ENCODE data around the gene CRLF1.

CRLF1 gene

GRCh38 chr19:18606281-18607225 is at the start of gene CRLF1:
Gene CRLF1 (minus strand): TSS chr19:18606799. CDS start chr19:18606656, 143 bp downstream.
- Mint-ChIP-seq H3K27ac (no peak within 1 kb of the TSS), H3K36me3 (ENCODE audit: low read depth) (no peaks in the 10 kb centered on the region), H3K27me3 (ENCODE audit: low read depth) (peaks cover 85% of the 10 kb centered on the region), H3K4me3 (peak within 1 kb of the TSS in 2 of 3 experiments; percentile 30 to 69), H3K9me3 (no peaks in the 10 kb centered on the region), H3K4me1 (peaks cover 25% of the 10 kb centered on the region)
- TF ChIP-seq, protein P1, sequence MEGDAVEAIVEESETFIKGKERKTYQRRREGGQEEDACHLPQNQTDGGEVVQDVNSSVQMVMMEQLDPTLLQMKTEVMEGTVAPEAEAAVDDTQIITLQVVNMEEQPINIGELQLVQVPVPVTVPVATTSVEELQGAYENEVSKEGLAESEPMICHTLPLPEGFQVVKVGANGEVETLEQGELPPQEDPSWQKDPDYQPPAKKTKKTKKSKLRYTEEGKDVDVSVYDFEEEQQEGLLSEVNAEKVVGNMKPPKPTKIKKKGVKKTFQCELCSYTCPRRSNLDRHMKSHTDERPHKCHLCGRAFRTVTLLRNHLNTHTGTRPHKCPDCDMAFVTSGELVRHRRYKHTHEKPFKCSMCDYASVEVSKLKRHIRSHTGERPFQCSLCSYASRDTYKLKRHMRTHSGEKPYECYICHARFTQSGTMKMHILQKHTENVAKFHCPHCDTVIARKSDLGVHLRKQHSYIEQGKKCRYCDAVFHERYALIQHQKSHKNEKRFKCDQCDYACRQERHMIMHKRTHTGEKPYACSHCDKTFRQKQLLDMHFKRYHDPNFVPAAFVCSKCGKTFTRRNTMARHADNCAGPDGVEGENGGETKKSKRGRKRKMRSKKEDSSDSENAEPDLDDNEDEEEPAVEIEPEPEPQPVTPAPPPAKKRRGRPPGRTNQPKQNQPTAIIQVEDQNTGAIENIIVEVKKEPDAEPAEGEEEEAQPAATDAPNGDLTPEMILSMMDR (IDR thresholded peaks at IDR 0.05; ENCODE audit: unreplicated experiment in 3 of 3) = no peak

DNA sequence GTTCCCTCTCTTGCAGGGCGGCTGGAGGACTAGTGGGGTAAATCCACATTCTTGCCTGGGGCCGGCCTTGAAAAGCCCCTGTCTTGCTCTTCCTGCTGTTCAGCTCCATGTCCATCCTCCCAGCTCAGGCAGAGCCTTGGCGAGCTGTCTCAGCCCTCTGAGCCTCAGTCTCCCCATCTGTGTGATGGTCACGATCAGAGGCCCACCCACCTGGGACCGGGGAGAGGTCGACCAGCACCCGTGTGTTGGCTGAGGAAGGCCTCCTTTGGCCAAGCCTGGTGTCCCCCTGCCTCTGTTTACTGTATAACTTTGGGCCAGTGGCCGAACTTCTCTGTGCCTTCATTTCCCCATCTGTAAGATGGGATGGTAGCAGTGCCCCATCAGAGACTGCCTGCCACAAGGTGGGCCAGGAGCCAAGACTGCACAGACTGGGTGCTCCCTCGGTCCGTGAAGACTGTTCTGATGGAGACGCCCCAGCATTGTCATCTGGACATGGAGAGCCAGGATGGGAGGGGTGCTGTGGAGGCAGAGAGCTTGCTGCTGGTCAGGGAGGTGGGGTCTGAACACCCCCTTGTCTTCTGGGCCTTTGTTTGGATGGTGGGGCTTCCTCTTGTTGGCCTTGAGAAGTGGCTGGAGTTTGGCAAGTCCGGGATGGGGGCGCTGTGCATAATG is 48.7 kb upstream of the CRLF1 start:
- H3K4me1 Mint-ChIP-seq = peaks cover 46% of the 10 kb centered on the region
- TF ChIP-seq, protein P1 (IDR thresholded peaks at IDR 0.05; ENCODE audit: unreplicated experiment in 3 of 3) = no peak
- no peak overlapping the region for H3K4me3 Mint-ChIP-seq
- H3K27me3 Mint-ChIP-seq (ENCODE audit: low read depth) = peaks cover 7% of the 10 kb centered on the region
- no peak overlapping the region for H3K27ac Mint-ChIP-seq
- H3K9me3 Mint-ChIP-seq = no peaks in the 10 kb centered on the region
- no peaks in the 10 kb centered on the region for H3K36me3 Mint-ChIP-seq (ENCODE audit: low read depth)

DNA sequence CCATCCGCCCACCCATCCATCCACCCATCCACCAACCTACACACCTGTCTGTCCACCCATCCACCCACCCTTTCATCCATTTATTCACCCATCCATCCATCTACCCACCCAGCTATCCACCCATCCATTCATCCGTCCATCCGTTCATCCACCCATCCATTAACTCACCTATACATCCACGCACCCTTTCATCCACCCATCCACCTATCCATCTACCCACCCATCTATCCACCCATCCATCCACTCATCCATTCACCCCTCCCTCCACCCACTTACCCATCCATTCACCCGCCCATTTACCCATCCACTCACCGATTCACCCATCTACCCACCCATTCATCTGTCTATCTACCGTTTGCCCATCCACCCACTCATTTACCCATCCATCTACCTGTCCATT is 47.9 kb upstream of the CRLF1 start:
- H3K4me1 Mint-ChIP-seq = peaks cover 53% of the 10 kb centered on the region
- TF ChIP-seq, protein P1 (IDR thresholded peaks at IDR 0.05; ENCODE audit: unreplicated experiment in 3 of 3) = no peak
- no peaks in the 10 kb centered on the region for H3K36me3 Mint-ChIP-seq (ENCODE audit: low read depth)
- H3K9me3 Mint-ChIP-seq = no peaks in the 10 kb centered on the region
- H3K27ac Mint-ChIP-seq = no peak overlapping the region
- H3K27me3 Mint-ChIP-seq (ENCODE audit: low read depth) = peaks cover 14% of the 10 kb centered on the region
- H3K4me3 Mint-ChIP-seq = no peak overlapping the region

DNA sequence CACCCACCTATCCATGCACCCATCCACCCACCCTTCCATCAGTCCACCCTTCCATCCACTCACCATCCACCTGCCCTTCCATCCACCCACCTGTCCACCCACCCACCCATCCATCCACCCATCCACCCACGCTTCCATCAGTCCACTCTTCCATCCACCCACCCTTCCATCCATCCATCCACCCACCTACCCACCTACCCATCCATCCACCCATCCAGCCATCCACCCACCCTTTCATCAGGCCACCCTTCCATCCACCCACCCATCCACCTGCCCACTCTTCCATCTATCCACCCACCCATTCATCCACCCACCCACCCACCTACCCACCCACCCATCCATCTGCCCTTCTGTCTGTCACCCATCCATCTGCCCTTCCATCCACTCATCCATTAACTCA is 47.3 kb upstream of the CRLF1 start:
- Mint-ChIP-seq H3K27ac (no peak overlapping the region), H3K4me1 (peaks cover 53% of the 10 kb centered on the region), H3K9me3 (no peaks in the 10 kb centered on the region), H3K27me3 (ENCODE audit: low read depth) (peaks cover 19% of the 10 kb centered on the region), H3K4me3 (no peak overlapping the region), H3K36me3 (ENCODE audit: low read depth) (no peaks in the 10 kb centered on the region)
- TF ChIP-seq, protein P1 (IDR thresholded peaks at IDR 0.05; ENCODE audit: unreplicated experiment in 3 of 3) = no peak

DNA sequence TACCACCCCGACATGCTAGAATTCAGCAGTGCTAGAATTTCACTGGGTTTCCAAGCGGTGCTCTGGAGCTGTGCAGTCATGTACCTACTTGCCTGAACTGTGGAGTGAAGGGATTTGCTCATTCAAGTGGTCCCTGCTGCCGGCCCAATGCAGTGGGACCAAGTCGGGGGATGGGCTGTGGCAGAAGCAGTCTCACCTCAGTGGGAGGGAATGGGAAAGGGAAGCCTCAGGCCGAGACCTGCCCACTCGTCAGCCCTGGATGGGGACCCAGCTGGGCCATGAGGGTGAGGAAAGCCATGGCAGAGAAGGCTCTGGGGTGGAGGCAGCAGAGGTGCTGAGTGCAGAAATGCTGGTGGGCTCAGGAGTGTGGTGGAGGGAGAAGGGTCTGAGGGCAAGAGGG is 45.1 kb upstream of the CRLF1 start:
- peak overlapping the region in 1 of 3 experiments; percentile 17 for H3K27ac Mint-ChIP-seq
- H3K9me3 Mint-ChIP-seq = no peaks in the 10 kb centered on the region
- TF ChIP-seq, protein P1 (IDR thresholded peaks at IDR 0.05; ENCODE audit: unreplicated experiment in 3 of 3) = no peak

More for the DNA sequence above, 45.1 kb upstream of the CRLF1 start:
- no peaks in the 10 kb centered on the region for H3K36me3 Mint-ChIP-seq (ENCODE audit: low read depth)
- H3K27me3 Mint-ChIP-seq (ENCODE audit: low read depth) = peaks cover 26% of the 10 kb centered on the region
- no peak overlapping the region for H3K4me3 Mint-ChIP-seq
- H3K4me1 Mint-ChIP-seq = peaks cover 49% of the 10 kb centered on the region
